Fibroblast of skin of left biceps (primary cell): ENCODE measurements around the gene CHST5.
"Not testable (repeated sequence)": the region's sequence is repeated elsewhere in the genome, so short reads cannot be mapped to it uniquely, and the experiment has no call there.

Experiments used
- DNase-seq, 2 experiments: peaks; one replicate each; pipeline ENCODE4 v3.0.0-alpha.2; 2013; ENCODE audit warnings: low read depth in 2 of 2

Gene CHST5

DNA sequence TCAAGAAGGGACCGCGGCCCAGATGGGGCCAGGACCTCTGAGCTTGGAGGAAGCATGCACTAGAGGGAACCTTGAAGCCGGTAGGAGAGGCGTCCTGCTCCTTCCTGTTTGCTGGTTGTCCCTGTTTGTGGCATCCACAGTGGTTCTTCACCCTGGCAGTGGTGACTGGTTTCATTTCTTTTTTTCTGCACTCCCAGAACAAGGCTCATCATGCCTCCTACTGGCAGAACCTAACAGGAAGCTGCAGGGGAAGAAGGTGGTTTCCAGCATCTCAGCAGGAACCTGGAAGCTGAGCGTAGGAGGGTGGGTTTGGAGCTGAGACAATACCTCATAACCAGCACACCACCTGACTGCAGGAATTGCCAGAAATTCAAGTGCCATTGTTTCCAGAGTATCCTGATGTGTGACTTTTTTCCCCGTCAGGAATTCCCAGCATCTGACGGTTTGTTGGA is 14.3 kb upstream of the CHST5 start:
- no peak for DNase-seq

DNA sequence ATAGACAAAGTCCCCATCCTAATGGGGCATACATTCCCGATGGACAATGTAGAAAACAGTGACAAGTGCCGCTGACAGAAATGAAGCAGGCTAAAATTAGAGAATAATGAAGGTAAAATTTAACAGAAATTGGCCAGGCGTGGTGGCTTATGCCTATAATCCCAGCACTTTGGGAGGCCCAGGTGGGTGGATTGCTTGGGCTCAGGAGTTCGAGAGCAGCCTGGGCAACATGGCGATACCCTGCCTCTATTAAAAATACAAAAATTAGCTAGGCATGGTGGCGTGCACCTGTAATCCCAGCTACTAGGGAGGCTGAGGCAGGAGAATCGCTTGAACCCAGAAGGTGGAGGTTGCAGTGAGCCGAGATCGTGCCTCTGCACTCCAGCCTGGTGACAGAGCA is 12.5 kb upstream of the CHST5 start:
- DNase-seq: not testable (repeated sequence)

DNA sequence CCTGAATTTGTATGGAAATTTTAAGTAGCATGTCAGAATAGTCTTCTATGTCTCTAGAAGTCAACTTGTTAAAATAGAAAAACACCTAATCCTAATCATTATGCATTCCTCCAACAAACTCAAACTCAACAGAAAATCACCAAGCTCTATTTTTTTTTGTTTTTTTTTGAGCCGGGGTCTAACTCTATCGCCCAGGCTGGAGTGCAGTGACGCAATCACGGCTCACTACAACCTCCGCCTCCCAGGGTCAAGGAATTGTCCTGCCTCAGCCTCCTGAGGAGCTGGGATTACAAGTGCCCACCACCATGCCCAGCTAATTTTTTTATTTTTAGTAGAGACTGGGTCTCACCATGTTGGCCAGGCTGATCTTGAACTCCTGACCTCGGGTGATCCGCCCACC is 10.4 kb upstream of the CHST5 start:
- DNase-seq: no peak

DNA sequence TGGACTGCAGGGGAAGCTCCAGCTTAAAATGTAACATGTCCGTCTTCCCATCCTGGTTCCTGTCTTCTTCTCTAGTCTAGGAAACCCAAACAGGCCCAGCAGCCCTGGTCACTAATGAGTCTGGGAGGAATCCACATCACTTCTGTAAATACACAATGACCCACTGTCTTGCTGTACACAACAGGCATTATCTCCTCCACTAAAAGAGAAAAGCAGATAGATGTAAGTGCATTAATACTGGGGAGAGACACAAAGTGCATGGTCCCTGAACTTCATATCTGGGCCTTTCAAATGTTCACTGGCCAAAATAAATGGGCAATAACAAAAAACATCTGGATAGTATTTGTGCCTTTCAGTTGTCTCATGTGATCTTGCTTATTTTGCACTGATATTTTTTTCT is 10.0 kb upstream of the CHST5 start:
- DNase-seq: not testable (repeated sequence)

DNA sequence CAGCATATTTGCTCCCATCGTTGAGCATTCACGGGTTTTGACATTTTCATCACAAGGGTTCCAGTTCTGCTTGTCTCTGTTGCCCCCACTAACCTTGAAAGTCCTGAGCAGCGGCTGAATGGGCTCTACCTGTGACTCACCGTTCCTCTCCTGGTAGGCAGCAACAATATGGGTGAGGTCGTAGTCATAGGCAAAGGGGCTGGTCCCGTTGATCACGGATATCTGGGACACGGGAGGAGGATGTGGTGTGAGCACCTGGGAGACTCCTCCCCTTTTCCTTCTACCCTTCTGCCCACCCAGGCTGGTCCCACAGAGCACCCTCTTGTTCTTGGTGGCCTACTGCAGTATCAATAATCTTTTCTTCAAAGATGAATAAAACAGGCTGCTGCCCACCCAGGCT is 6.6 kb upstream of the CHST5 start:
- DNase-seq: not testable (repeated sequence)

DNA sequence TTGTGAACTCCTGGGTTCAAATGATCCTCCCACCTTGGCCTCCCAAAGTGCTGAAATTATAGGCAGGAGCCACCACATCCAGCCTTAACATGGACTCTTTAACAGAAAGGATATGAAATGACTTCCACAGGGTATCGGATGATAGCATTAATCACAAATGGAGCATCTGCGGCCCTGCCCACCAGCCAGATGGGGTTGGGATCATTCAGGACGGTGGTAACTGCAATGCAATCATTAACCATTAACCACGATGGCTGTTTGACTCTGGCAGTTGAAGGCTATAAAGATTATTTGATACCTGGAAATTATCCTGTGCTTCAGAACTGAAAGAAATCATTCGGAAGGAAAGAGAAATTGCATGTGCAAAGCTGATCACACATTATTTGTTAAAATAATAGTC is 5.3 kb upstream of the CHST5 start:
- no peak for DNase-seq

DNA sequence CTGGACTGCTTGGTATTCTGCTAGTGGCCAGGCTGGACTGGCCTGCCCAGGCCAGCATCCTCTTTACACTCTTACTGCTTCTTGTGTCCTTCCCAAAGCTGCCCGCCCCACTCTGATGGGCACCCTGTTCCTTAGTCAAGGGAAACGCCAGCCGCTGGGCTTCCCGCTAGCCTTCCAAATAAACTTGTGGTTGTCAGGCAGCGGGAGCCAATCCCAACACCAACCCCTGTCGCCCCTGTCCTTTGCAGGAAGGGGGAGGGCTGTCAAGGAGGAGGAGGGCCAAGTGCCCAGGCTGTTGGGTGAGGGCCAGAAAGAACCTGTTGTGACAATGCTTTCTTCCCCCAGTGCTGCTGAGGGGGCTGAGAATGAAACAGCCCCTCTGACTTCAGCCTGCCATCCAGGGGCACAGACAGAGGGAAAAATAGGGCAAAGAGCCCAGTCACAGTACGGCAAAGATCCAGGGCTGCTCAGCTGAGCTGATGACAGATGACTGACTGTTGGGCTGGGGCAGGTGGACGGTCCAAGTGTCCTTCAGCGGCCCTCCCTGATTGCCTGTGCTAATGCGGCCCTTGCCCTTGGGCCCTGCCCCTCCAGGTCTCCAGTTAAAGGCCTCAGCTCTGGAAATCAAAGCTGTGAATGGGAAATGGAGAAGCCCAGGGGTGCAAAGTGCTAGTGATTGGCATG is 3.1 kb upstream of the CHST5 start:
- DNase-seq: not testable (repeated sequence)

DNA sequence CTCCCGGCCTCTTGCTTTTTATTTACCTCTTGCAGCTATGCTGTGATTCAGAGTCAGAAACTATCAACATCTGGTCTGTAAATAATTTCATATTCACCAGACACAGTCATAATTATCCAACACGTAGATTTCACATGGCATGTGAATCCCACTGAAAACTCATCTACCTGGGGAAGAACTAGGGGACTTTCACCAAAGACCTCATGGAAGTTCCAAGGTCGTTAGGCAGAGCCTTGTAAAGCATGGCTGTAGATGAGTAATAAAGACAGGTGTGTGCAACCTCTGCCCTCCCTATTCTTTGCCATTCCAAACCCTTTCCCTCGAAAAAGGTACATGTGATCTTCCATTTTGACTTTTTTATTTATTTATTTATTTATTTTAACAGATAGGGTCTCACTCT is 1.9 kb upstream of the CHST5 start:
- no peak for DNase-seq

DNA sequence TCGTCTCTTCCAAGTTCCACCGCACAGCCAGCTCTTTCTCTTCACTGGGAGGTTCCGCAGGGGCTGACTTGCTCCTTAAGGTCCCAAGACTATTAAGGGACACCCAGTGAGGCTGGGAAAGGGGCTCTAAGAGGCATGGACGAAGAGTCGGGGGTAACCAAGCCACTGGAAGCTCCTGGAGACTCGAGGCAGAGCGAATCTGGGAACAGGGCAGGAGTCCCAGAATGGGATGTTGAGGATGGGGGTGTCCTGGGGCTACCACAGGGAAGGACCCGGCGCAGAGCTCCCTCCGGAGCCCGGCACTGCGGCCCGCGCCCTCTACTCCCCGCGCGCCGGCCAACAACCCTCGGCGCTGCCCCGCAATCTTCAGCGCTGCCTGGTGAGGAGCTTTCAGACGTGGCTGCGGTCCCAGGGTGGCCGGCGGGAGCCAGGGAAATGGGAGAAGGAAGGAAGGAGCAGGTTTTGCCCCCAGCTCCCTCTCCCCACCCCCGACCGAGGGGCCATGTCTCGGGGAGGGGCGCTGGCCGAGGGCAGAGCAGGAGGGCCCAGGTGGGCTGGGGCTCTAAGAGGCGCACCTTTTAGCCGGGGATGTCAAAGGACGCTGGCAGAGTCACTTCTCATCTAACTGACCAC is 581 bp downstream of the CHST5 start:
- DNase-seq: no peak

DNA sequence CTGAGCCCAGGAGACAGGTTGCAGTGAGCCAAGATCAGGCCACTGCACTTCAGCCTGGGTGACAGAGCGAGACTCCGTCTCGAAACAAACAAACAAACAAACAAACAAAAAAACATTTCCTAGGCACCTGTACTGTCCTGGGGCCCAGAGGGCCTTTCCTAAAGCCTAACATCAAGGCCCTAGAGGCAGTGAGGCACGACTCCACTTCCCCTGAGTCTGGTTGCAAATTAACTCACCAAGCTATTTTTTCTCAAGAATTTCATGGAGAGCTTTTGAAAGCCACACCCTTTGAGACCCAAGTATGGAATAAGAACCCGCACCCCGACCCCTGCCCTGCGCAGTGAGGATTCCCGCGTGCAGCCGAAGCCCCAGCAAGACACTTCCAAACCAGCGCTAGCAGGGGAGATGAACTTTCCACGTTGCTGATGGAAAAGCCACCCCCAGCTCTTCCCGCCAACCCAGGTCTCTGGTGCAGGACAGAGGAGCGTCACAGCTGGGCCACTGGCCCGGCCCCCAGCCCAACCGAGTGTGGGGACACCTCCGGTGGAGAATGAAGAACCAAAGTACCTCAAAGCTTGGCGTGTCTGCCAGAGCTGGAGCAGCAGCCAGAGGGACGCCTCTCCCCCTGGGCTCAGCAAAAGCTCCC is 1.2 kb downstream of the CHST5 start:
- no peak for DNase-seq

DNA sequence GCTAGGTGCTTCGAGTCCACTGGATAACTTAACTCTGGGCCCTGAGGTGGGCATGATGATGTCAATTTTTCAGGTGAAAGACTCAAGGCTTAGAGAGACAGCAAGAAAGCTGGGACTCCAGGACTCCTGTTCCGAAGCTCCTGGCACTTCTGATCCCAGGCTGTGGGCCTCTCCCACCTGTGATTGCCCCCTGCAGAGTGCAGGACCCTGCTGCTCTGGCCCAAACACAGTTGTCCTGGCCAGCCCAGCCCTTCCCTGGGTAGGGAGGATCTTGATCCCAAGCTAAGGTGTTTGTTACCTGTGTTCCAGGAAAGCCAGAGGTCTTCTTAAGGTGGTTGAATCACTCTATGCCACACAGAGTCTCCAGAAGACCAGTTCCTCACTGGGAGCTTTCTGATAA is 3.1 kb downstream of the CHST5 start:
- no peak for DNase-seq

DNA sequence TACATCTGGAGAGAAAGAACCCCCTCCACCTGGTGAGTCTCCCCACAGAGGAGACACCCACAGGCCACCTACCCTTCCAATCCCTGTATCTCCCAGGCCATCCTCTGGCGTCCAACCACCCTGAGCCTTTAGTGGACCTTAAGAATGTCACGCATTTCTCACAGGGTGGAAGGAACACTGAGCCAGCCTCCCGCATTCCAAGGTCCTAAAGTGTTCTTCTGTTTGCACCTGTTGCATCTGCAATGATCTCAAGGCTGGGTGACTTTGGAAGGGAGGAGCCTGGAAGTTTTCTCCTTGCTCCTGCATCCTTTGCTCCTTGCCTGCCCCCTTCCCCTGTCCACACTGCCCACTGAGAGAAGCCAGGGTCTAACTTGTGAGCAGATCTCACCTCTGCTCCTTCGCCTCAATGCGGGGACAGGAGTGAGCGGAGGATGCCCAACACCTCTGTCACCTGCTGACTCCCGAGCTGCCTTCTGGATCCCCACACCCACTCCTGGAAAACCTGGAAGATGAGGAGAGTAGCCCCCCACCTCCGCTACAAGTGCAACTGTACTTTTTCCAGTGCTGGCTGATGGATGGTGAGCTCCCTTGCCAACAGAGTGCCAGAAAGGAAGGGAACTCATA is 3.7 kb downstream of the CHST5 start:
- no peak for DNase-seq

DNA sequence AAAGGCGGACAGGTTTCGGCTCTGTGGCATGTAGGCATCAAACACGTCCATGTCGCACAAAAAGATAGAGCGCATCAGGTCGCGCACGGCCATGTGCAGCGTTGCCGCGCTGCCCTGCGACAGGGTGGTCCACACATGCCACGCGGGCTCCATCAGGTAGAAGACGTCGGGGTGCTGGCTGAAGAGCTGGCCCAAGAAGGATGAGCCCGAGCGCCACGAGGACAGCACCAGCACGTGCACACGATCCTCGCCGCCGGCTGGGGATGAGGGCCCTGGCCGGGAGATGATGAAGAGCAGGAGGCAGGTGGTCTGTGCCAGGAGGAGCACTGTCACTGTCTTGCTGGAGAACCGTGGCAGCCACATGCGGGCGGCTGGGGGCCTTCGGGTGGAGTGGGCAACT is 5.9 kb downstream of the CHST5 start:
- no peak for DNase-seq

DNA sequence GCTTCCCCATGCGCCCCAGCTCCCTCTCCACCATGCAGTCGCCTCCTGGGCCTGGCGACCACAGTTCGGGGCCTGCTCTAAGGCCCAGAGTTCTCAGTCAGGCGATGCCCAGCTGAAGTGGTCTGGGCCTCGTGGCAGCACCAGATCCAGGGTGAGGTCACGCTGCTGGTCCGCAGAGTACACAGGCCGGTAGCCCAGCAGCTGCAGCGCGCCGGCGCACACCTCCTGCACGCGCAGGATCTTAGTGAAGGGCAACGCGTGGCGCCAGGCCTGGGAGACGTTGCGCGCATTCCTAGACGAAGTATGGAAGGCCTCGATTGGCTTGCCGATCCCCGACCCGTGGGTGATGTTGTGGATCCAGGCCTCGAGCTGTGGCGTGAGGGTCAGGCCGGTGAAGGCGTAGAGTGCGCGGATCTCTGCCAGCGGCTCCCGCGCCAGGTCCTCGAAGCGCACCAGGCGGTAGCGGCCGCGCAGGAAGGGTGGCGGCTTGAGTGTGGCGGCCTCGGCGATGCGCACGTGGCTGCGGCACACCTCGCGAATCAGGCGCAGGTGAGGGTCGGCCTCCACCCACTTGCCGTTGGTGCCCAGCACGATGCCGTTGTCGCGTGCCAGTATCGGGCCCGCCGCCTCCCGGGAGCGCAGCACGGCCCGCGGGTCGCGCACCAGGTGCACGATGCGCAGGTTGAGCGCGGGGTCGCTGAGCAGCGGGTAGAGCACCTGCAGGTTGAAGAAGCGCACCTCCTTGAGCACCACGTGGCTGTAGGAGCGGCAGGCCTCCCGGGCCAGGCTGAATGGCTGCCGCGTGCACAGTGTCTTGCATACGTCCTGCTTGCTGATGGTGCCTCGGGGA is 6.6 kb downstream of the CHST5 start:
- DNase-seq: no peak

DNA sequence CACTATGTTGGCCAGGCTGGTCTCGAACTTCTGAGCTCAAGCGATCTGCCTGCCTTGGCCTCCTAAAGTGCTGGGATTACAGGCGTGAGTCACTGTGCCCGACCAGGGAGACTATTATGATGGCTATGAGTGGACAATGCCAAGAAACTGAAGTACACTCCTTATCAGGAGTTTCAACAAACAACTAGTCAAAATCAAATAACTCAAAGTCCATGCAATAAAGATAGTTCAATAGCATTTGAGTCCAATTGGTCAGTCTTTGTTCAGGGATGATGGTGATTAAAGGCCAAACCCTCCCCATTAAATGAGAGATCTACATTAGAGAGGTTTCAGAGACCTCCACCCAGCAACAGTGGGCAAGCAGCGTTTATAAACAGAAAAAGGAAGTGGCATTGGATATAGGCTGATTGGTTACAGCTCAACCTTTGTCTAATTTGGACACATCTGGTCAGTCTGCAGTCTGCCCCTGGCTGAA is 8.0 kb downstream of the CHST5 start:
- DNase-seq: no peak

DNA sequence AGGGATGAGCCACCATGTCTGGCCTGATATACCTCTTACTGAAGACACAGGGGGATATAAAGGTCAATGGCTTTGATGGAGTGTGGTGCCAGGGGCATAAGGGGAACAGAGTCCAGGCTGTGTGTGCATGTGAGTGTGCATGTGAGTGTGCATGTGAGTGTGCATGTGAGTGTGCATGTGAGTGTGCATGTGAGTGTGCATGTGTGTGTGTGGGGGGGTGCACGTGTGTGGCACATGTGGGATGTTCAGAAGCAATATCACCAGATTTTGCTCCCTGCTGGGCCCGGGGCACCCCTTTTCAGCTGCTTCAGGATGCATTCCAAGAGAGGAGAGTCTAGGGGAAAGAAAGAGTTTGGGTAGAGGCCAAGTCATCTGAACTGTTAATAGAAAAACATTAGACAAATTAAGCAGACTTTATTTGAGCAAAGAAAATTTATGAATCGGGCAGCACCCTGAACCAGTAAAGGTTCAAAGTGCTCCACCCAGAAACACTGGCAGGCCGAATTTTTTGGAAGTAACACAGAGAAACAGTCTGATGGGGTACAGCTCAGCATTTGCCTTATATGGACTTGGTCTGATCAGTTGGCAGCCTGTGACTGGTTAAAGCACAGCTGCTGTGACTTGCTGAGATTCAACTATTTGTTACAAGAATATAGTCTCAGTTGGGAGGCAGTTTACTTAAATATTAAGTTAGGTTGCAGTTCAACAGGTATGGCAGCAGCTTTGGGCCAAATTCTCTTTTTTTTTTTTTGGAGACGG is 9.7 kb downstream of the CHST5 start:
- no peak for DNase-seq

DNA sequence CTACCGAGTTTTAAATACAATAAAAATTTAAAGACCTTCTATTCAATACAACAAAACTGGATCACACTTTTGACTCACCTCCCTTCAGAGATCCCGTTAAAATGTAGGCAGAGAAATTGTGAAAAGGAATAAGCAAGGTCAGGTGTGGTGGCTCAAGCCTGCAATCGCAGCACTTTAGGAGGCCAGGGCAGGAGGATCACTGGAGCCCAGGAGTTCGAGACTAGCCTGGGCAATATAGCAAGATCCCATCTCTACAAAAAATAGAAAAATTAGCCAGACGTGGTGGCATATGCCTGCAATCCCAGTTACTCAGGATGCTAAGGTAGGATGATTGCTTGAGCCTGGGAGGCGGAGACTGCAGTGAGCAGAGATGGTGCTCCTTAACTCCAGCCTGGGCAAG is 16.7 kb downstream of the CHST5 start:
- DNase-seq: no peak

DNA sequence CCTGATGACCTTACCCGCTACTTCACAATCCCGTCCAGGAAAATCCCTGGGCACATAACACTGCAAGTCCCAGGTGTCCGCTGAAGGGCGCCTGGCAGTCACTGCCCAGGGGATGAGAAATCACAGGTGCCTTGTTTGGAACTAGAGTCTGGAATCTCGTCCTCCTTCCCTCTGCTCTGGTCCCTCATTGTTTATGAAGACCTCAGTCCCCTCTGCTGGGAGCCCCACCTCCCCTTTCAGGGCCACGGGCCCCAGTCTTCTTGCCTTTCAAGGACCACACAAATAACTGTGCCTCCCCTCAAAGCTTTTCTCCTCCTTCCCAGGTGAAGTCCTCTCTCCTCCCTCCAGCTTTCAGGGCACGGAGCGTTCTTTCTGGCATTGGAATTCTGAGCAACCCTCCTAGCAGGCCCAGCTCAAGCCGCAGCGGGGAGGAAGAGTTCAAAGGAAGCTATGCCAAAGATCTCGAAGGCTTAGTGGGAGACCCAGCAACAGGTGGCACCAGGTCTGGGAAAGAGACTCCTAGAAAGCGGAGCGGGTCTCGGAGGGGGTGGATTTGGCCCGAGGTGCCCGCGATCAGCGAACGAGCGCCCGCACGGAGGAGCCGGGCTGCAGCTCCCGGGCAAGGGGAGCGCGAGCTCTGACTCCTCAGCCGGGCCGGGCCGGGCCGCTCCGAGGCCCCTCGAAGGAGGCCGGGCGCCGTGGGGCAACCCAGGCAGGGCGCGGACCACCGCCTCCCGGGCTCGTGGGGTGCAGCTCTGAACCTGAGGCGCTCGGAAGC is 19.5 kb downstream of the CHST5 start:
- not testable (repeated sequence) for DNase-seq

DNA sequence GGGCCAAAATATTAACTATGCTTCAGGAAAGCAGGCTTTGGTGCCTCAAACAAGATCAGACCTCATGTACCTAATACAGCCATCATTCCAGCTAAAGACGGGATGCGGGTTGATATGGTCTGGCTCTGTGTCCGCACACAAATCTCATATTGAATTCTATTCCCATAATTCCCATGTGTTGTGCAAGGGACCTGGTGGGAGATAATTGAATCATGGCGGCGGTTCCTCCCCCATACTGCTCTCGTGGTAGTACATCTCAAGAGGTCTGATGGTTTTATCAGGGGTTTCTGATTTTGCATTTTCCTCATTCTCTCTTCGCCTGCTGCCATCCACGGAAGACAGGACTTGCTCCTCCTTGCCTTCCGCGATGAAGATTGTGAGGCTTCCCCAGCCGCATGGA is 21.6 kb downstream of the CHST5 start:
- DNase-seq: no peak

DNA sequence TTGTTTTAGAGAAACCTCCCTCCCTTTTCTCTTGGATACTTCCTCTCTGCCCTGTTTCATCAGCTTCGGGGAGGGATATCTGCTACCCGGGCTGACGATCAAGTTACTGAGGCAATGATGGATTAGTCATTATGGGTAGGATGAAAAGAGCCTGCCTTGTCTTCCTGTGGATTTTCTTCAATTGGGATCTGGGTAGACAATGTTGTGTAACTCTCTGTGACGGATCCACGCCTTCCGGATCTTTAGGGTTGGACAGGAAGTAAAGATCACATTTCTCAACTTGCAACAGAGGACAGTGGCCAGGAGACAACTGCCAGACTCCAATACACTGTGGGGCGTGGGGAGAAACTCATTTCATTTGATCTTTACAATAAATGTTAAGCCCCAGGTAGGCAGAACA is 29.3 kb downstream of the CHST5 start:
- DNase-seq: peak; percentile 44 to 54
